Stimulated activated CD4-positive, alpha-beta T cell treated with anti-CD3 and anti-CD28 coated beads, Interleukin-4, amount 100 ng/mL, for 48 hours (primary cell): Measurements from ENCODE around the gene ATP1B1.
A peak's percentile ranks its signal among the peaks of the same experiment; 100 is the strongest.

Experiments used
- DNase-seq, 2 donors: peaks; one replicate each; pipeline ENCODE4 v3.0.0-alpha.2; 2020; ENCODE audit warnings: low read depth in 2 of 2

ATP1B1 gene

GRCh38 chr1:169106095-169106920 lies at the start of gene ATP1B1:
TSS of gene ATP1B1 (plus strand) at chr1:169106690. CDS start at chr1:169106830, 140 bp downstream.
- peak; percentile 73 to 77 for DNase-seq

GRCh38 chr1:169059421-169059820 lies 47.1 kb upstream of the ATP1B1 start:
- no peak for DNase-seq

GRCh38 chr1:169060043-169060722 lies 46.3 kb upstream of the ATP1B1 start:
- no peak for DNase-seq

GRCh38 chr1:169060919-169061639 lies 45.4 kb upstream of the ATP1B1 start:
- DNase-seq: no peak

- DNase-seq: no peak
Measured at GRCh38 chr1:169062152-169062551, 44.3 kb upstream of the ATP1B1 start.

- no peak for DNase-seq
Measured at GRCh38 chr1:169064103-169064502, 42.4 kb upstream of the ATP1B1 start.

- DNase-seq: no peak
Measured at GRCh38 chr1:169070547-169070946, 35.9 kb upstream of the ATP1B1 start.

GRCh38 chr1:169070958-169071357 lies 35.5 kb upstream of the ATP1B1 start:
- no peak for DNase-seq

- no peak for DNase-seq
Measured at GRCh38 chr1:169072945-169073725, 33.4 kb upstream of the ATP1B1 start.

- no peak for DNase-seq
Measured at GRCh38 chr1:169078163-169078883, 28.2 kb upstream of the ATP1B1 start.

GRCh38 chr1:169081503-169082123 lies 24.9 kb upstream of the ATP1B1 start:
- DNase-seq: no peak

- DNase-seq: no peak
Measured at GRCh38 chr1:169085911-169086310, 20.6 kb upstream of the ATP1B1 start.

GRCh38 chr1:169086603-169087455 lies 19.7 kb upstream of the ATP1B1 start:
- DNase-seq: no peak

GRCh38 chr1:169087876-169088275 lies 18.6 kb upstream of the ATP1B1 start:
- DNase-seq: no peak

GRCh38 chr1:169089776-169090175 lies 16.7 kb upstream of the ATP1B1 start:
- no peak for DNase-seq

GRCh38 chr1:169090308-169090899 lies 16.1 kb upstream of the ATP1B1 start:
- no peak for DNase-seq

GRCh38 chr1:169090900-169091311 lies 15.6 kb upstream of the ATP1B1 start:
- DNase-seq: no peak

- no peak for DNase-seq
Measured at GRCh38 chr1:169091480-169091941, 15.0 kb upstream of the ATP1B1 start.

GRCh38 chr1:169092399-169092798 lies 14.1 kb upstream of the ATP1B1 start:
- DNase-seq: no peak
